T-helper 1 cell (primary cell): ENCODE measurements around the gene MOV10L1.
A peak's percentile ranks its signal among the peaks of the same experiment; 100 is the strongest.

ENCODE experiments used
- DNase-seq, 5 donors: peaks; one replicate each; pipeline ENCODE4 v3.0.0-alpha.2; 2012 to 2020
- total RNA-seq, 4 donors: gene quantifications; one replicate each; lab custom pipeline; 2026; lab: John Stamatoyannopoulos, UW

The MOV10L1 gene
- 0 to 0.27 (median 0.11) reads per million in 4 donors for total RNA-seq

DNA sequence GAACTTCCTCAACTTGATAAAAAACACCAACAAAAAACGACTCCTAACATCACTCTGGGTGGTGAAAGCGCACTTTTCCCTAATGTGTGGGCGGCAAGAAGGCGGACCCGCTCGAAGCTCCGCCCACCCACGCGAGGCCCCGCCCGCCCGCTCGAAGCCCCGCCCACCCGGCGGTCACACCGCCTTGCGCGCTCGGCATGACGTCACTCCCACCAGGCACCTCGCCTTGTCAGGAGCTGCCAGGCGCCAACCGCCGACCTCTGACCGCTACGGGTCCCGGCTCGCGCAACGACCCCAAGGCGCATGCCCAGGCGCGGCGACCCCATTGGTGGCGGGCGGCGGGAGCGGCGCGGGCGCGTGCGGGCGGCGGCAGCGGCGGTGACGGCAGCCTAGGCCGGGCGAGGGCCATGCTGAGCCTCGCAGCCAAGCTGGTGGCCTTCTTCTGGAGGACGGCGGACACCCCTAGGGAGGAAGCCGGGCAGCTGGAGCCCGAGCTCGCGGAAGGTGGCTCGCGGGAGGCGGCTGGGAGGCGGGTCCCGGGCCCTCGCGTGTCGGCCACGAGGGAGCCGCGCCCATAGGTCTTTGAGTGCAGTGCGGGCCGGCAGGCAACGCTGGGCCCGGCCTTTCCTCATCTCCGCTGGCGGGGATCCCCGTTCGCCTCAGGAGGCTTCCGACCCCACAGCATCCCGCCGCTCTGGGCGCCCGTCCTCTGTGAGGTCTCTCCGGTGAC, at the start of gene MOV10L1:
Gene MOV10L1 (plus strand): TSS at position 325 of the 730 bp plus-strand sequence. CDS start 83 bp downstream, at position 408.
- peak in 1 of 5 donors; percentile 22 for DNase-seq

DNA sequence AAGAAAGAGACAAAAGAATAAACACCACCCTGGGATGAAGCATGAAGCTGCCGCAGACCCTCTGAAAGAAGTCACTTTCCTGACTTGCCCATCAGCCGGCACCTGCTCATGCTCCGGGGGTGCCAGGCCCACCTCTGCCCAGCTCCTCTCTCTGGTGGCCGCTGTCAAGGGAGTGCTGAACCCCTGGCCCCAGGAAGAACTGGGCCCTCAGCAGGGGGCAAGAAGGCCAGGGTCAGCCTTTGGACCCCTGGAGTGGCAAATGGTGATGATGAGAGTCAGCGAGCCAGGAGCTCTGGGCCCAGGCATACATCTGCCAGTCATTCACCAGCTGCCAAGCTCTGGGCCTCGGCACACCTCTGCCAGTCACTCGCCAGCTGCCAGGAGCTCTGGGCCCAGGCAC, 49.1 kb upstream of the MOV10L1 start:
- DNase-seq: no peak

DNA sequence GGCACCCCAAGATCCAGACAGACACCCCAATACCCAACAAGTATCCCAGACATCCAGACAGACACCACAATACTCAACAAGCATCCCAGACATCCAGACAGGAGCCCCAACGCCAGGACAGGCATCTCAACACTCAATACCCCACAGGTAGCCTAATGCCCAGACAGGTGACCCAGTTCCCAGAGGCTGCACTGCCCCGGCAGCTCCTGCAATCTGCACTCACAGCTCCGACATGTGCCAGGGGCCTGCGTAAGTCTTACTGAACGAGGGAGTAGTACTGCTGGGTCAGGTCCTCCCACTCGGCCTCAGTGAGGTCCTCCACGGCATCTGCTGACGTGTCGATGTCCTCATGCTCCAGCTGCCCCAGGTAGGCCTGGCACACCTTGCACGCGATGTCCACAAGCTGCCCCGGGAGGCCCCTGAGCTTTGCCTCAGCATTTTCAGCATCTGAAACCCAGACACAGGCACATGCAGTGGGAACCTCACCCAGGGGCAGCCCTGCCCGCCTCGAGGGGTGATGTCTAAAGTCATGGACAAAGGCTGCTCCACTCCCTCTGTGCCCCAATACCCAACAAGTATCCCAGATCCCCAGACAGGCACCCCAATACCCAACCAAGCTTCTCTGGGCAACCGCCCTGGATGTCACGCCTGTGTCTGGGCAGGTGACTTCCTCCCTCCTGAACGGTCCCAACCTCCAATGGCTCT, 48.3 kb upstream of the MOV10L1 start:
- DNase-seq: no peak

DNA sequence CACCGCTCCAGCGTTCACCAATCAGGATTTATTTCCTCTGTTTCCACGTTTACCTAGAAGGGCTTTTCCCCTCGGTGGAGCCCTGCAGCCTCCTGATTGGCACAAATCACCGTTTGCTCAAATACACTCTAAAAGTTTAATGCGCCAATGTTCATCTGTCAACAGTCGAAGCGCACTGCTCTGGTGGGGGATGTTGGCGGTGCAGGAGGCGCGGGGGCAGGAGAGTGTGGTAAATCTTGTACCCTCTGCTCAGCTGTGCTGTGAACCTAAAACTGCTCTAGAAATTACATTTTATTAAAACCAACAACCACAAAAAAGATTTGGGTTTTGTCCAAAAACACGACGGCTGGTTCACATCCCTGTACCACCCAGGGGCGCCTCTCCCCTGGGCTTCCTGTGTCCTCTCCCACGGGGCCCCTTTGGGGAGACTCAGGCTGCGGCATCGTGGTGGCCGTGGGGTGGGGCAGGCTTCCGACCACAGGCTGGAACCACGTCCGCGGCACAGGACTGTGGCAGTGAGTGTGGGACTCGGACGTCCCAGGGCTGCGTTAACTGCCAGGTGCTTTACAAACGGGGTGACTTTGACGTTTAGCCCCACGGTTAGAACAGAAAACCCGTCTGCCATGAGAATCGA, 45.2 kb upstream of the MOV10L1 start:
- no peak for DNase-seq

DNA sequence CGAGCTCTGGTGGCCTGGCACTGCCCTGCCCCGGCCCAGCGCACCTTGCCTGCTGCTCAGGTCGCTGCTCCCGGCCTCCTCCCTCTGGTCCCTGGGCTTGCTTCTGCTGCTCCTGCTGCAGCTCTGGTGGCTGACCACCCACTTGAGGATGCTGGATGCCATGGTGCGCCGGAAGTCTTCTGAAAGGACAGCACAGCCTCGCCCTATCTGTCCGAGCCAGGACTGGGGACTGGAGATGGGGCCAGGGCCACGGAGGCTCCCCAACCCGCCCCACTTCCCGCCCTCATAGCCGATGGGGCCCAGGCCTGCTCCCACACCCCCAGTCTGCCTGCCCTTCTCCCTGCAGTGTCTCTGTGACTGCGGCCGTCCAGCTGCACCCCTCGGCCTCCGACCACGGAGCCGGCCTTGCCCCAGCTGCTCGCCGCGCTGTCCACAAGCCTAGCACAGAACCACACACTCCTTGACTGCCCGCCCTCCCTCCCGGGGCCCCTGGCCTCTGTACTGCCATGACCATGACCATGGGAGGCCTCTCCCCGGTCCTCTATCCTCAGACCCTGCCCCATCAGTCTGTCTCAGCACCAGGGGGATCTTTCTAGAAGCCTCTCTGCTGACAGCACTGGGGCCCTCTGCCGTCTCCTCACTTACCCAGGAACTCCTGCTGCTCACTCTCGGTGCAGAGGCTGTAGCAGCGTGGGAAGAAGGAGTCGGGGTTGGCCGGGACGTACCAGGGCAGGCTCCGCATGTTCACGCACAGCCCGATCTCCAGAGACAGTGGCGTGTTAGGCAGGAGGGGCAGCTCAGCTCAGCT, 44.4 kb upstream of the MOV10L1 start:
- no peak for DNase-seq

DNA sequence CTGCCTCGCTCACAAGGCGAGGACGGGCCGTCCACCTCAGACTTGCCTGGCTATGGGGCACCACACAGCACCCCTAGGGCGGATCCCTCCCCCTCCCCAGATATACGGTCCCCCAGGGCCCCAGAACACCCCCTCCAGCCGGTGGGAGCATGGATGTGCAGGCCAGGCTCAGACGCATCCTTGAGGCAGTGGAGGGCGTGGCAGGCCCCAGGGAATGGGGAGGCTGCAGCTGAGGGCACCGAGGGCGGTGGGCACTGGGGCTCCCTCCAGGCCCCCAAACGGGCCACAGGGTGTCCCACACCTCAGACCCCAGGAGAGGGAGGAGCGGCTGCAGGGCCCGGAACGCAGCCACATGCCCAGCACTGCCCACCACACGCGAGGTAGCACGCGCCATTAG, 43.8 kb upstream of the MOV10L1 start:
- DNase-seq: no peak

DNA sequence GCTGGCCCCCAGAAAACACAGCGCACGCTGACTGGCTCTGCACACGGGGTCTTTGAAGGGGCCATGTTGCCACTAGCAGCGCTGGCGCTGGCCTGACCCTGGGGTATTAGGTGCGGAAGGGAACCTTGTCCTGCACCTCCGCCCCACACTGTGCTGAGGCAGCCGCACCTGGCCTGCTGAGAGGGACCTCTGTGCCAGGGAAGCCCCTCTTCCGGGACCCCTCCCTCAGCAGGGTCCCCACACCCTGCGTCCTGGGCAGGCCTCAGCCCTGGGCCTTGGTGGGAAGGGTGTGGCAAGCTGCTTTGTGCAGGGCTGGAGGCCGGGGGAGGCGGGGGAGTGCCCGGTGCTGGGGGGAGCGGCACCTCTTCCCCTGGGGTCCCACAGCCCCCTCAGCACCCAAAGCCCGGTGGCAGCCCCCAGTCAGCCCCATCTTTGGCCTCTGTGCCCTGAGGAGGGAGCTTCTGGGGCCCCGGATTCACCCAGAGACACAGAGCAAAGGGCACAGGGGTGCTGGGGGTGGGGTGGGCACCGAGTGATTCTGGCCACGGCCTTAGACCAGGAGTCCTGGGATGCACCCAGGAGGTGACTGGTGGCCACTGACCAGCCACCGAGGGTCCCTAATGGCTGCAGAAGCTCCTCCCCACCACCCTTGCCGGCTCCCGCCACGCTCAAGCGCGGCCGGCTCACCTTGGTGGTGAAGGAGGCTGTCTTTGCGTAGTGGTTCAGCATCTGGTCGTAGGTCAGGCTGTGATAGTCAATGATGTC, 43.1 kb upstream of the MOV10L1 start:
- DNase-seq: no peak

DNA sequence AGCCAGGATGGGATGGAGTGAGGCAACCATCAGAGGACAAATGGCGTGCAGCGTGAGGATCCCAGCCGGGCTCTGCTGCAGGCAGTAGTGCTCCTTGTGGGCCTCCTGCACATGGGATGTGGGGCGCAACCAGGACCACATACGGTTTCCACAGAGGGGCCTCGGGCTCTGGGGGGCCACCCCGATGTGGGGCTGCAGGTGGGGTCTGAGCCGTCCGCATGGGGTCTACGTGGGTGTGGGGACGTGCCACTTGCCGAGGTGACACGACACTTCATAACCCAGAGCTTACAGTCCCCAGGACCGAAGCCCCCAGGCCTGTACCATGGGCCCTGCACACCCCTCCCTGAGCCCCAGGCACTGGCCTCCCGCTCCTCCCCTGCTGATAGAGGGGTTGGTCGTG, 42.5 kb upstream of the MOV10L1 start:
- no peak for DNase-seq

DNA sequence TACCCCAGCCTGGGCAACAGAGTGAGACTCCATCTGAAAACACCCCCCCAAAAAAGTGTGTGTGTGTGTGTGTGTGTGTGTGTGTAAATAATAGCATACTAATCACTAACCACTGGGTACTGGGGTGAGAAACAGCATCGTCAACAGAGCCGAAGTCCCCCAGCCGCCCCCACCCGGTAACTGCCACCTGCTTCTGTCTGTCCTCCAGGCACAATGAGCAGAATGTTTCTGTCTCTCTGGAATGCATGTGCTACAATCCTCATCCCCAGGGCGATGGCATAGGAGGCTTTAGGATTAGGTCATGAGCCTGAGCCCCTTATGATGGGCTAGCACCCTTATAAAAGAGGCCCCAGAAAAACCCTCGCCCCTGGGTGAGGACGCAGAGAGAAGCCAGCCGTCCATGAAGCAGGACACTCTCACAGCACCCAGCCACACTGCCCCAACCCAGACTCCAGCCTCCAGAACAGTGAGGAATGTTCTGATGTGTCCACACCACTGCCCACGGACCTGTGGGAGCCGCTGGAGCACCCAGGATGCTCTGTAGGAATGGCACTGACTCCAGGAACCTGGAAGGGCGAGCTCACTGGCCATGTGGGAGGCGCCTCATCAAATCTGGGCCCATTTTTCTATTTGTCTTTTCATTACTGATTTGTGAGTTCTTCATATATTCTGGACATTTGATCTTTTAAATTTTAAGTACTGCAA, 41.6 kb upstream of the MOV10L1 start:
- no peak for DNase-seq

DNA sequence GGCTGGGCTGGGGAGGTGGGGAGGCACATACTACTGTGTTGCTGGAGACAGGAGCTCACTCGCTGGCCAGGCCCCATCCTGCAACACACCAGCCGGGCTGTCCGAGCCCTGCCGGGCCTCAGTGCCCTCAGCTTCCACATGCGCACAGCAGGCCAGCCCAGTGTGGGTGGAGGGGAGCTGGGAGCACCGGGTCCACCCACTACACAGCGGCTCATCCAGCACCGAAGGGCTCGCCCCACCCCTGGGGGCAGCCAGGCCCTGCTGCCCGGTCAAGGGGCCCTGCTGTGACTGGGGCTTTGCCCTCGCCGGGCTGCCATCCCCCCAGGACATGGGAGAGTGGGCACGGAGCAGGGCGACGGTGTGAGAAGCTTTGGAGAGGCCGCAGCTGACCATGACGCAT, 41.0 kb upstream of the MOV10L1 start:
- DNase-seq: no peak

DNA sequence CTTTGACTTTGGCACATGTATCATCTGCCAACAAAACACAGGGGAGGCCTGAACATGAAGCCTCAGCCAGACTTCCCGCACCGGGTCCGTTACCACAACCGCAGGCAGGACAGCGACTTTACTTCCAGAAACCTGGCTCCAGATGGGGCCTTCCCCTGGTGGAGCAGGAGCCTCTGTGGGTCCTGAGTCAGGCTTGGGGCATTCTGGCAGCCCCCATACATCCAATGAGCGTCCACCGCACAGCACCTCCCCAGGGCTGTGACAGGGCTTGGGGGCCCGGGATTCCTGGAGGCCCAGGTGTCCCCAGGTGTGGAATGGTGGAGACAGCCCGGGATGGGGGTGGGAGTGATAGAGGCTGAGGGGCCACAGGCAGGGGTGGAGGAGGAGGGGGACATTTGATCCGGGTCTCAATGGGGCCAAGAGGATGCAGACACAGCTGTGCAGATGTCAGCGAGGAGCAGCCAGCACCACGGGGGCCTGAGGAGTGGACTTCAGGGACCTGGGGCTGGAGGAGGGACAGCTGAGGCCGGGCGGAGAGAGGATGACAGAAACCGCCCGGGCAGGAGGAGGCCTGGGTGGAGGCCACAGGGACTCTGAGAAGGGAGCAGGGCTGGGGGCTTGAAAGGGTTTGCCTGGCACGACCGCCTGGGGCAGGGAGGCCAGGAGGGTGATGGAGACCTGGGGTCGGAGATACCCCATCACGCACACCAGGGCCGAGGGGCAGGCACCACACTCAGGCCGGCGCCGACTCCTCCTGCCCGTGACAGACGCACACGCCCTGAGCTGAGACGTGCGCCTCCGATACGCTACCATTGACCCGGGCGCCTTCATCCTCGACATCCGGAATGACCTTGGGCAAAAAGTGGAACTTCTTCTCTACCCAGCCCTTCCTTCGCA, 40.3 kb upstream of the MOV10L1 start:
- DNase-seq: no peak

DNA sequence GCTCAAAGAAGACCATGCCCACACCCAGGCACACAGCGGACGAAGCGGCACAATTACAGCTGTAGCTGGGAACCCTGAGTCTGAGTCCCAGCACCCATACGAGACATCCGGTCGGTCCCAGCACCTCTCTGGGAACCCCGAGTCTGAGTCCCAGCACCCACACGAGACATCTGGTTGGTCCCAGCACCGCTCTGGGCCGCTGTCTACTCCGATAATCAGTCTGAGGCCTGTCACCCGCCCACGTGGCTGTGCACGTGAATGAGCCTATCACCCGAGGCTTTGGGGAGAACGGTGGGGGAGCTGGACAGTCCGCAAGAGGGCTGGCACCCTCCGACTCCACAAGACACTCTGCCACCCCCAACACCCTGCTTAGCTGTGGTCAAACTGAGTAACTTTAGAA, 37.9 kb upstream of the MOV10L1 start:
- no peak for DNase-seq

DNA sequence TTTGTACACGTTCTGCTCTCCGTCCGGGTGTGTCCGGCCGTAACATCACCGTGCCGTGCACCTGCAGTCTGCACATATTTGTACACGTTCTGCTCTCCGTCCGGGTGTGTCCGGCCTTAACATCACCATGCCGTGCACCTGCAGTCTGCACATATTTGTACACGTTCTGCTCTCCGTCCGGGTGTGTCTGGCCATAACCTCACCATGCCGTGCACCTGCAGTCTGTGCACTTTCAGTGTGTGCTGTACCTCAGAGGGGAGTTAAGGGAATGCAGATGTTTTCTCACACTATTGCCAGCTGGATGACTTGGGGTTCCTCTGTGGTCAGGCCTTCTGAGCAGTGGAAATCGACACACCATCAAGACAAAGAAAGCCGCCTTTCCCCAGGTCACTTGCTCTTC, 35.9 kb upstream of the MOV10L1 start:
- DNase-seq: no peak

DNA sequence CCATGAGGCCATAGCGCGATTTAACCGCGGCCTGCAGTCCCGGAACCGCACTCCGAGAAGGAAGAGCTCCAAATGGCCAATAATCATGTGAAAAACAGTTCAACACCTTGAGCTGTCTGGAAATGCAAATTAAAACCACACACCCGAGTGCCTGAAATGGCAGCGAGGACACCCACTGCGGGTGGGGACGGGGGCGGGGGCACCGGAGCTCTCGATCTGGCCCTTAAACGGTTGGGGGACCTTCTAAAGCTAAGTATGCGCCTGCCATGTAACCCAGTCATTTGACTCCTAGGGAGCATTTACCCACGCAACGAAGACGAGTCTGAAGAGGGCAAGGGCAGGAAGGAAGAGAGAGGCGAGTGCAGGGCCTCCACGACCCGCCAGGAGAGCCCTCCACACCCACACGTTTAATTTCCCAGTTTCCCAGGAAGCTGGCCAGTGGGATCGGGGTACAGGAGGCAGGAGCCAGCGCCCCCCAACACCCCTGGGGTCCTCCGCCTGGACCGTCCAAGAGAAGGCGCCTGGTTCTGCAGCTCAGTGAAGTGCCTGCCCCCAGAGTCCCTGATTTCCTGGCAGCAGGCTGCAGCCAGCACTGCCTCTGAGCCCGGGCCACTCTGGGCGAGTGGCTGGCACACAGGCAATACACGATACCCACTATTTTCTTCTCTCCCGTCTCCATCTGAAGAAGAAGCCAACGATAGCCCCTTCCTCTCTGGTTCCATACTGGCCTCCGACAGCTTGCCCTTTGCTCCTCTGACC, 33.4 kb upstream of the MOV10L1 start:
- DNase-seq: no peak

DNA sequence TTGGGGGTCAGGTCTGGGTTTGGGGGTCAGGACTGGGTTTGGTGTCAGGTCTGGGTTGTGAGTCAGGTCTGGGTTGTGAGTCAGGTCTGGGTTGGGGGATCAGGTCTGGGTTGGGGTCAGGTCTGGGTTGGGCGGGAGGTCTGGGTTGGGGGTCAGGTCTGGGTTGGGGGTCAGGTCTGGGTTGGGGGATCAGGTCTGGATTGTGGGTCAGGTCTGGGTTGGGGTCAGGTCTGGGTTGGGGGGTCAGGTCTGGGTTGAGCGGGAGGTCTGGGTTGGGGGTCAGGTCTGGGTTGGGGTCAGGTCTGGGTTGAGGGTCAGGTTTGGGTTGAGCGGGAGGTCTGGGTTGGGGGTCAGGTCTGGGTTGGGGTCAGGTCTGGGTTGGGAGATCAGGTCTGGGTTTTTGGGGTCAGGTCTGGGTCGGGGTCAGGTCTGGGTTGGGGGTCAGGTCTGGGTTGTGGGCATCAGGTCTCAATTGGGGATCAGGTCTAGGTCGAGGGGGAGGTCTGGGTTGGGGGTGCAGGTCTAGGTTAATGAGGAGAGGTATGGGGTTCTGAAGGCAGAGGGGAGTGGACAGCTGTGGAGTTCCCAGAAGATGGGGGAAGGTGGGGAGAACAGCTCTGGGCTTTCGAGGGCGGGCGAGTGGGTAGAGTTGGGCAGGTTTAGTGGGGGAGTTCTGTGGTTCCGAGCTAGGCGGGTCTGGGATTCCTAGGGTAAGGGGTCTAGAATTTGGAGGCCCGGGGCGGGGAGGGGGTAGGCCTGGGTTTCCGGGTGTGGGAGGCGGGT, 32.3 kb upstream of the MOV10L1 start:
- no peak for DNase-seq

DNA sequence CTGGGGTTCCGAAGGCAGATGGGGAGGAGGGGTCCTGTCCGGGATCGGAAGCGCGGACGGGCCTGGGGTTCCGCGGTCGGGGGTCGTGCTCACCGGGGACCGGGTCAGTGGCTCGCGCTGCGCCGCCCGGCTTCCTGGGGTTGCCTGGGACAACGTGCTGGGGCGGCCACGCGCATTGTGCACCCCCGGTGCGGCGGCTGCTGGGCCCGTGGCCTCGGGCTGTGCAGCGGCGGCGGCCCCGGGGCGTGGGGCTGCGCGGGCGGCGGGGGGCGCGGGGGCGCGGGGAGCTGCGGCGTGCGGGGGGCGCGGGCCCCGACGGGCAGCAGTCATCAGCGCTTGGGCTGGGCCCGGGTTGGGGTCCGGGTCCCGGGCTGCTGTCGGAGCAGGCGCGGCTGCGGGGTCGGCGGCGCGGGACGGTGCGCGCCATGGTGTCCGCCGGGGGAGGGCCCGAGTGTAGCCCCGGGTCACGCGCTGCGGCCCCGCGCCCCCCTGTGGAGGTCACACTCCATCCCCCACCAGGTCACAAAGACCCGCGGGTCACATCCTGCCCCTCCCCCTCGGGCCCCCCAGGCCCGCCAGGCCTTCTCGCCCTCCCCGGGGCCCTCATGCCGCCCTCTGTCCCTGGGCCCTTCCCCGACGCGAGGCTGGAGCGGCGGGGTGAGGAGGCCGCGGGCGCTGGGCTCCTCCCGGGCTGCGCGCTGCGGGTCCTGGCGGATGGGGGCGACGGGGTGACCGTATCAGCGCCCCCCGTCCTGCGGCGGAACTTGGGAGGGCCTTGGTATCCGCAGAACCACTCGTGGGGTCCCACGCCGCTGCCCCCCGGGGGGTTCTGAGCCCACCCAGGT, 31.5 kb upstream of the MOV10L1 start, which contains the start of gene TTLL8:
Gene TTLL8 (minus strand): TSS at position 238 of the 845 bp plus-strand sequence.
- DNase-seq: no peak
